GM18505 (cell line): ENCODE results near the gene LARP1.
"Not testable (repeated sequence)": the region's sequence is repeated elsewhere in the genome, so short reads cannot be mapped to it uniquely, and the experiment has no call there.

Source experiments
- ATAC-seq: cut with Tn5 transposase; IDR thresholded peaks from one replicate; pipeline ENCODE4 v1.9.1; 2021; ENCODE audit not compliant: unreplicated experiment
- POLR2A ChIP-seq: IDR thresholded peaks from 4 replicates; pipeline ENCODE4 v1.6.1; 2011; ENCODE audit warnings: borderline replicate concordance; ENCODE audit not compliant: insufficient read depth, insufficient read length; ENCODE audit errors: extremely low read depth

Gene LARP1

GRCh38 chr5:154824070-154824469 is 68.9 kb downstream of the LARP1 start:
- ATAC-seq: no peak
- no peak for TF ChIP-seq POLR2A

GRCh38 chr5:154829181-154829588 is 74.0 kb downstream of the LARP1 start:
- no peak for TF ChIP-seq POLR2A
- no peak for ATAC-seq

GRCh38 chr5:154829589-154830218 is 74.5 kb downstream of the LARP1 start:
- TF ChIP-seq POLR2A: no peak

GRCh38 chr5:154830219-154830595 is 75.0 kb downstream of the LARP1 start:
- TF ChIP-seq POLR2A: no peak
- ATAC-seq: no peak

More at GRCh38 chr5:154829589-154830218, 74.5 kb downstream of the LARP1 start:
- no peak for ATAC-seq

- ATAC-seq: no peak
- TF ChIP-seq POLR2A: no peak
Measured at GRCh38 chr5:154830596-154830995, 75.4 kb downstream of the LARP1 start.

GRCh38 chr5:154831451-154831850 is 76.3 kb downstream of the LARP1 start:
- no peak for TF ChIP-seq POLR2A
- ATAC-seq: no peak

GRCh38 chr5:154832804-154833203 is 77.6 kb downstream of the LARP1 start:
- ATAC-seq: not testable (repeated sequence)

GRCh38 chr5:154834053-154834452 is 78.9 kb downstream of the LARP1 start:
- ATAC-seq: no peak
- no peak for TF ChIP-seq POLR2A

- not testable (repeated sequence) for ATAC-seq
Measured at GRCh38 chr5:154835701-154836052, 80.5 kb downstream of the LARP1 start.

- no peak for TF ChIP-seq POLR2A
Measured at GRCh38 chr5:154836225-154836624, 81.0 kb downstream of the LARP1 start.

GRCh38 chr5:154837009-154837901 is 82.1 kb downstream of the LARP1 start:
- ATAC-seq: no peak
- TF ChIP-seq POLR2A: no peak

More at GRCh38 chr5:154836225-154836624, 81.0 kb downstream of the LARP1 start:
- ATAC-seq: no peak

- TF ChIP-seq POLR2A: no peak
- no peak for ATAC-seq
Measured at GRCh38 chr5:154840435-154841272, 85.5 kb downstream of the LARP1 start.

GRCh38 chr5:154841273-154841661 is 86.1 kb downstream of the LARP1 start:
- ATAC-seq: no peak
- no peak for TF ChIP-seq POLR2A
